NCI-H446 treated with DMSO at 0.1 percent for 48 hours (cell line): ENCODE results near the gene FRAS1.
"Not testable (repeated sequence)": the region's sequence is repeated elsewhere in the genome, so short reads cannot be mapped to it uniquely, and the experiment has no call there.

Experiments used
- DNase-seq: peaks from one replicate; lab custom pipeline; 2025; lab: John Stamatoyannopoulos, UW

FRAS1 gene

DNA sequence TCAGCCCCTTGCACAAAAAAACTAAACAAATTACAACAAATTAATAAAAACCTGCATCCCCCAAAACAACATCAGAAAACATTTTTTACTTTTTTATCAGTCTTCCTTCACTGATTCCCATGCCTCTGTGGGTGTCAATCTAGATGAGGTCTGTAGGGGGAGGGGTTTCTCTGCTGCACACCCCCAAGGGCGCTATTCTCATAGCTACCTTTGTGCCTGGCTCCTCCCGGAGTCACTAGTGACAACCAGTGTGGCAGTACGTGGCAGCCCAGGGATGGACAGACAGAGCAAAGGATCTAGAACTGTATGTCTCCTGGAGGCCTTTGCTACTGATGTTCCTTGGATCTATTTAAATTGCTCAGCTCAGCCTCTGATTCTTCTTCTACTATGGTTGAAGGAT is 266.3 kb downstream of the FRAS1 start:
- no peak for DNase-seq

DNA sequence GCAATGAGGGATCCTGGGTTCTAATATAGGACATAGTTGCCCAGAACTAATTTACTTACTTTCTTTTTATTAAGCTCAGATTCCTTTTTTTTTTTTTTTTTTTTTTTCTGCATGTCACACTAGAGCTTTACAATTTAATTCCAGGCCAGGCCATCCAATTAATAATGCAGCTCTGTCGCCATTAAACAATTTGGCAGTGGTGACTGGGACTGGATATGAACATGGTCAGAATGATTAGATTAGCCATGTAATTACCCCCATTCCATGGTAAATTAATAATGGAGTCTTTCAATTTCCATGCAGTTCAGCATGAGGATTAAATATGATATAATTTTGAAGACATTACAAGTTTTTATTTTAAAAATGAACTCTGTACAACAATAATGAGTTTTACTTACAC is 267.5 kb downstream of the FRAS1 start:
- DNase-seq = no peak

DNA sequence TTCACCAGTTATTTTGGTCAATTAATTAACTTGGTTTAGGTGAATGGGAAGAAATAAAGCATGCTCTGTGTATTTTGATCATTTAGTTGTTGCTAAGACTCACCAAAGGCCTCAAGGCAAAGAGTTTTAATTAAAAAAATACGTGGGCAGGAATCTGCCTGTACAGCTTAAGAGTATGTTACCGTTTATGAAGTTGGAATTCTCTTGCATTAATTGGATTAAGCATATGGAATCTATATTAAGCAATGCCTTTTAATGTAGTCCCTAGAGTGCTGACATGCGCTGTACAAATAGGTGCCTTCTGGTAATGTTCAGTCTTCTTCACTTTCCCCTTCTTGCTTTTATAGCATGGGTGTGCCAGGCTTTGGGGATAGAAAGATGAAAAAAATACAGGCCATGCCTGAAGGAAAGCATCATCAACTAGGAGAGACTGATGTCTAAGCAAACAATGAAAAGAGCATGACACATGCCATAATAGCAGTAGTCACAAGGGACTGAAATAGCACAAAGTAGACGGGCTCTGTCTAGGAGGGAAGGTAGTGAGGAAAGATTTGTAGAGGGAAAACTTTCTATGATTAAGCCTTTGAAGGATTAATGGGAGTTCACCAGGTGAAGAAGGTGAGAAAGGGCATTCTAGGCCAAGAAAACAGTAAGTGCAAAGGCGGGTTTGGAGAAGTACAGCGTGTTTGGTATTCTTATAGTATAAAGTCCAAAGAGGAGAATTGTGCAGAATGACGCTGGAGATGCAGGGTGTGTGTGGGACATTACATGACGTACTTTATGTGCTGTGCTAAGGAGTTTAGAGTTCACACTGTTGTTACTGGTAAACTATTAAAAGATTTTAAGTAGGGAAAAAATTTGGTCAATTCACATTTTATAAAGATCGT is 268.4 kb downstream of the FRAS1 start:
- no peak for DNase-seq

DNA sequence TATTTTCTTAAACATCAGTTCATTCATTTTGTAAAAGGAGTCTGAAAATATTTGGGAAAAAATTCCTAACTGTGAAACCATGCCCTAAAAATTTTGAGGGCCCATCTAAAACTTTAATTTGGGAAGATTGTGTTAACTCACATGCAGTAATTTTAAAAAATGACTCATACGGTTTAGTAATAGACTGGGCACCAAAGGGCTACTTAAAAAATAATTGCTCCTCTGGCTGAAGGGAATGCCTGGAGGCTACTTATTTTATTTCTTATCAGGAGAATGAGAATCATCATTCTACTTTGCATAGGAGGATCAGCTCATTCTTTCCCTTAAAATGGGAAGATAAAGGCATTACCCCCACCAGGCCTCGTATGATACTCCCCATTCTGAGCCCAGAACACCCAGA is 271.5 kb downstream of the FRAS1 start:
- not testable (repeated sequence) for DNase-seq

DNA sequence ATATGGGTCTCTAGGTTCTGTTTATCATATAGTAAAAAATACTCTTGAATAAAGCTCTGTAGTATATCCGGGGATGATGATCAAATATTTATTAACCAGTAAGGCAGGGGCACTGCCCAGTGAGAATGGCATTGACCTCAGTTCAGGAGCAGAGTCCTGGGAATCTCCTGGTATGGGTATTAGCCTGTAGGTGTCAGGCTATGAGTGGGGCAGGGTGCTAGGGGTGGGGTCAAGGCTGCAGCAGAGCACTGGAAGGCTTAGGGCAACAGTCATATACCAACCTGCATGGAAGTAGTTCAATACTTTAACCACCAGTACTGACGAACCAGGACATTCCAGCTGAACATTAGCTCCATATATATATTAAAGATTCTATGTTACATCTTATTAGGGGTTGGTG is 274.1 kb downstream of the FRAS1 start:
- no peak for DNase-seq

DNA sequence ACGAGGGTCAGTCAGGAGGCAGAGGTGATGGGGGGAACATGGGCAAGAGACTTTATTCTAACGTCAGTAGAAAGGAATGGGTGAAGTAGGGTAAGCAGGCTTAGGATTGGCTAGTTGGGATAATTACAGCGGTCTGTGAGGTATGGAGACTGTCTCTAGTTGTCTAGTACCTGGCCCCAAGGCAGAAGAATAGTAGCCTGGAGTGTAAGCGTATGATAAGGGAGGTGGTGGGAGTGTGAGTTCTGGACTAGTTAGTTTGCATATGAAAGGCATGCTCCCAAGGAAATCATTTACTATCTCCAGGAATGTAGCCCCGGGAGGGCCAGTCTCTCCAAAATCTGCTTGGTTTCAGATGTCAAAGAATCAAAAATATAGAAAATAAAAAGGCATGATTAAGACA is 274.8 kb downstream of the FRAS1 start:
- DNase-seq = no peak

DNA sequence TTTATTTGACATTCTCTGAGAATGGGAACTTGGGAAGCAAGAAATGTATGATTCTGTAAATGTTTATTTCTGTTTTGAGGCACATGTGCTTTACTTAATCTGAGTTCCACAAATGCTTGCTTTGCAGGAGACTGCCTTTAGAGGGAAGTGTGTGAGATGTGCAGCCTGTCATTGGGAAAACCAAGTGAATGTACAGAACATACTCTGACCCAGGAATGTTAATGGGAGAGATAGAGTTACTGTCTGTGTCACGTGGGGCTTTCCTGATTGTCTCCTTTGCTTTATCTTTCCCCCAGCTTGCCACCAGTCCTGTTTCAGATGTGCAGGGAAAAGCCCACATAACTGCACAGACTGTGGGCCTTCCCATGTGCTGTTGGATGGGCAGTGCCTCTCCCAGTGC is 275.9 kb downstream of the FRAS1 start:
- DNase-seq = no peak

DNA sequence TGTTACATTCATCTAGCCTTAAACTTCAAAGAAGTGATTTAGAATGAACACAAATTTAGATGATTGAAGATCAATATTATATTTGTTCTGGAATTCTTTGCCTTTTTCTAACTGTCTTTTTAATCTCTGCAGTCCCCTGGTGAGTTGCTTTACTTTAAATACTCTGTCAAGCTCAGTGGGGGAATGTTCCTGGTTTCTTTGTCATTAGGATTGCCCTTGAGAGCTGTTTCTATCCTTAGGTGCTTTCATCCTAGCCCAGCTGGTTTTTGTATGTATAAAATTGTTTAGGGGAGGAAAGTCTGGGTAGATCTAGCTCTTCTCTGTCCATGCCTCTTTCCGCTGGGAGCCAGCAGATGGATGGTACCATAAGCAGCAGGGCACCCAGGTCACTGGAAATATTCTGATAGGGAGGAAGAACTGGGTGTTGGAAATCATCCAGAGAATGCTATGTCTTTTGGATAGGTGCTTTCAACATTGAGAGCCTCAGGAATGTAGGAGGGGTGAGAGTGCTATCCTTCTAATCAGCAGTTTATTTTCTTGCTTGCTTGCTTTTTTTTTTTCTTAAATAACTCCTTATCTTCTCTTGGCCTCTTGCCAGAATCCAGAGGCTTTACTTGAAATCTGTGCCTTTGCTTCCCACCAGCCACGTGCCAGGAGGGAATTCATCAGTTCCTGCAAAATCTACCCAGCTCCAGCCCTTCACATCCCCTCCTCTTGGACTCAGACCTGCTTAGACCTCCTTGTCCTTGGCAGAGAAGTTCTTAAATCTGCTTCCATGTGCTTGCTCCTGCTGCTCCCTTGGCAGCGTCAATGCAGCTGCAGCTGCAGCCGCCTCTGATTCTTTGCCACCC is 279.2 kb downstream of the FRAS1 start:
- peak; percentile 52 for DNase-seq

DNA sequence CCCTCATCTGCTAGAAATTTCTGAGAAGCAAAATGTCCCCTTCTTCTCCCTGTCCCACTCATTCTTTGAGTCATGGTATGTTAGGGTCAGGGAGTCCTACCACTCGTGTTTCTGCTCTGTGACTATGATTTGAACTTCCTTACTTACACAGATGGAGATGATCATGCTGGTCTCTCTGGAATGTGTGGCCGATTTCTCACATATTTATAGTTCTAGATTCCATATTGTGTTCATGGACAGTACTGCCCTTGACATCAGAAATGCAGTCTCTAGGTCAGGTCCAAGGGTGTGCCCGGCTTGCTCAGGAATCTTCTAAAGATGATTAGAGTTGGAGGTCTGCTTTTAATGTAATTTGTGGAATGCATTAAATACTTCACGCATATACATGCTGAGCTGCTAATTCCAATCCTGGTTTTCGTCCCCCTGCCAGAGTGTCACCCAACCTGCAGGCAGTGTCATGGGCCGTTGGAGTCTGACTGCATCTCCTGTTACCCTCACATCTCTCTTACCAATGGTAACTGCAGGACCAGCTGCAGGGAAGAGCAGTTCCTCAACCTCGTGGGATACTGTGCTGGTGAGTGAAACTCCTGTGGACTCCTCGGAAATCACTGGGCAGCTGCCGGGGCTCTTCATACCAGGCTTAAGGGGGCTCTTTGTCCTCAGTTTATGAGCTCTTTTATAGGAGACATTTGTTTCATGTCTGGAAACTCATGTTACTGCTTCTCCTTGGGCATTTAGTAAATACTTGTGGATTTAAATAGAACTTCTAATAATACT is 280.3 kb downstream of the FRAS1 start:
- DNase-seq = no peak

DNA sequence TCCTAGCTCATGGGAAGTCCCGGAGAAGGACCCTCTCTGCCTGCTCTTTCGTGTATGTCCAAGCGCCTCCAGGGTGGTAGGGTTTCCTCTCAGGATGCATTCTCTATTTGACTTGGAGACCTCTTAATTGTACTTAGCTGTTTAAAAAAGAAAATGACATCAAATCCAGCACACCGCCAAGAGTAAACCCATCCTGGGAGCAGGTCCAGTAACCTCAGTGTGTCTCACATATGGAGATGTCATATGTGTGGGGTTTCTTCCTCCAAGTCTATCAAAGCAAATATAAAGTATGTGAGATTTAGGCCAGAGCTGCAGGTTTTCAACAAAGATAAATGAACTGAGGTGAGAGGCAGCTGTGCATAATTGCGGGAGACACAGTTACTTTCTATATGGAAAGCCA is 285.0 kb downstream of the FRAS1 start:
- peak; percentile 17 for DNase-seq

DNA sequence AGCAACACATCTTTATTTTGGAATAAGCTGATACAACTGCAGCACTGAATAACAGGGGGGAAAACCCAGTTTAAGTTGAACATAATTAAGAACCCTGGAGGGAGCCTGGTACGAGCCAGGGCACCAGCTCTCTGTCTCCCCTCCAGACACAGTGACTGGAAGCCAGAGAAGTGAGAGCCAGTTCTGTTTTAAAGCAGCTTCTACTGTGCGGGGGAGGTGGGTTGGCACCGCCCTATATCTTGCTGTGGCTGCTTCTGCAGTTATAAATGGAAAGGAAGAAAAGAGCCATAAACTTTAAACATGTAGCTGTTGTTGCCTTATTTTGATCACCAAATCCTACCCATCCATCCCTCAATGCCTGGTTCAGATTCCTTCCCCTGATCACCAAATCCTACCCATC is 286.6 kb downstream of the FRAS1 start:
- DNase-seq = no peak

DNA sequence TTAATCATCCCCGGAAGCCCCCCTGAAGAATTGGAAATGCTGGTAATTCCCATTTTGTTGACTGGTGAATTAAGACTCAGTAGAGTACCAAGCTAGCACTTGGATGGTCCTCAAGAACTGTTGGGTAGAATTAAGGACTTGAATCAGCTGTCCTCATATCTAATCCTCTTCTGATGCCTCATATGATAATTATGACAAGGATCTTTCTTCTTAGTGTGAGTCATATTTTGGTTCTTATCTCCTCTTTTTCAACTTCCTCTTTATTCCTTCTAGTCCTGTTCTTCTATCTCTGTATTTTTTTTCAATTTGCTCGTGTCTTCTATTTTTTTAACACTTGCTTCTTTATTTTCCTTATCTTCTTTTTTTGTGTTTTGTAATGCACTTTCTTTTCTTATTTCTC is 288.1 kb downstream of the FRAS1 start:
- no peak for DNase-seq

DNA sequence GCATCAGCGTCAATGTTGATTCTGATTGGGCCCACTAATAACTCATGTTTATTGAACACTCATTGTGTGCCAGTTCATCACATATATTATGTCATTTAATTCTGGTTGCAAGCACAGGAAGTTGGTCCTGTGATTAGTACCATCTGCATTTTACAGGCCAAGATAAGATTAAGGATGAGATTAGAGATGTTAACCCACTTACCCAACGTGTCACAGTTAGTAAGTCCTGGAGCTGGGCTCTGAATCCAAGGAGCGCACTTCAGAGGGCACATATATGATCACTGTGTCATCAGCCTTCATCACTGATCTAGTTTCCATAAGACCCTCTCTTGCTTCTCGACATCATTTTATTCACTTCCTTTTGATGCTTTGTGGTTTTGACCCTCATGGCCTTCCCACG is 289.1 kb downstream of the FRAS1 start:
- no peak for DNase-seq

DNA sequence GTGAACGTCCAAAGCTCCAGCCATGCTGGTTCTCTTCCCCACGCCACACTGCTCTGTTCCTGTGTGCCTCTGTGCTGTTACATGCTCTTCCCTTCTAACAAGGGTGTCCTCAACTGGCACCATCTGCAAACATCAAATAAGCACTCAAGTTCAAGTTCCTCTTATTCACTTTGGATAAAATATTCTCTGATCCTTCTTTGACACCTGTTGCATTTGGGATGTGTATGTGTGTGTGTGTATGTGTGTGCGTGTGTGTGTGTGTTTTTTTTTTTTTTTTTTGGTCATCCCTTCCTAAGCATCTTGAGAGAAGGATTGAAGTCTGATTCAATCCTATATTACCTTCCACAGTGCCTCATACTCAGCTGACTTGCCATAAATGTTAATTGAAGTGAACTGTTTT is 290.4 kb downstream of the FRAS1 start:
- DNase-seq = no peak

DNA sequence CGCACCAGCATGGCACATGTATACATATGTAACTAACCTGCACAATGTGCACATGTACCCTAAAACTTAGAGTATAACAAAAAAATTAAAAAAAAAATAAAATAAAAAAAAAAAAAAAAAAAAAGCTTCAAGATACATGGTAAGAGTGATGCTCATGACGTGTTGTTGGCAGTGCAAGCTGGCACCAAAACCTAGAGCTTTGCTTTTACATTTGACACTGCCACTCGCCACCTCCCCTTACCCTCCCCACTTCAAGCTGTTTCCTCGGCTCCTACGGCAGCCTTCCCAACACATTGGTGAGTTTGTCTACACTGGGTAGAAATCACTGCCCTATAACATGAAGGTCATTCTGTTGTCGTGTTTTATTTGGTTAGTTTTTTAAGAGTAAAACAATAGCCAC is 296.8 kb downstream of the FRAS1 start:
- no peak for DNase-seq

DNA sequence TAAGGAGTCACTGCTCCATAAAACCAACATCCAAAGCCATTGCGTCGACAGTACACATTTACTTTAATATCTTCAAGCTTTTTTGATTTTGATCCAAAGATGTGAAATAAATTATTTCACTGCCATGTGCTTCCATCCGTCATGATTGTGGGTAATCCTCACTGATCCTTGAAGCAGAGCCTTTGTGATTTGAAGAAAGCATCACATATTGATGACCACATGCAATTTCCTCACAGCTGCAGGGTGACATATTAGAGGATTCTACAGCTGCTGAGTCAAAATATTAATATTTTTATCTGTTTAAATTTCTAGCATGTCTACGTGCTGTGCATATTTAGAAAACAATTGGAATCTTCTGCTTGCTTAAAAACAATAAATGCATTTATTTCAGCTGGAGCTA is 297.7 kb downstream of the FRAS1 start:
- DNase-seq = peak; percentile 2

DNA sequence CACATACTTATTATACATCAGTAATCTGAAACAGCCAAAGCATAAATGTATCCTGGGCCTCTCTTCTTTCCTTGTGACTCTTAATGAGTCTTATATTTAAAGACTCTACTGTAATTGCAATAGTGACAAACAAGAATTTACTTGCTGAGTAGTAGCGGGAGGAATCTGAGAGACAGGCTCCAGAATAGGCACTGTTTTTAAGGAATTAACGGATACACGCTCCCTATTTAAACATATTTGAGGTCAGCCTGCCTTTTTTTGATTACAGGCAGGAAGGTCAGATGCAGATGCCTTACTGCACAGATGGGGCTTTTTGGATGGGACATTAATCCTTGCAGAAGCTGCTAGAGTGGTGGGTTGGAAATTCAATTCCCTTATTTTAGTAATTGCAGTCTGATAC is 298.2 kb downstream of the FRAS1 start:
- no peak for DNase-seq

DNA sequence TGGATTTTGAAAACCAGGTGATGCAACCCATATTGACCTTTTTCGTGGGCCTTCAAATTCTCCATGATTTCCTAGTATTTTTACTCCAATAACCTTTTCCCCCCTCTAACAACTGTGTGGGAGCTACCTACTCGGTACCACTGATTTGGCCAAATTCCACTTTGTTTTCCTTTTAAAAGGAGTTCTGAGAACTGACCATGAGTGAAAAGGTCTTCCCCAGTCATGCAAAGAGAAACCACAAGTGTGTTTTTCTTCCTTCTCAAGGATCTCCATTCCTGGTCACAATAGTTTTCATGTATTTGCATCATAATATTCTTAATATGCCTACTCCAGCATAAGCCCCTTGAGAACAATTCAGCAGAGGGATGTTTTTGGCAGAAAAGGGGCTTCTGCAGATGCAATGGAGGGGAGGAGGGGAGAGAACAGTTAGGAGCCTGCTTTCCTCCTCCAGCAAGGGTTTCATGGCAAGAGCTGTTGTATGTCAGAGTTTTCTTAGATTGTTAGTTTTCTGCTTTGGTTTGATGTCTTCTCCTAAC is 299.2 kb downstream of the FRAS1 start:
- DNase-seq = no peak

DNA sequence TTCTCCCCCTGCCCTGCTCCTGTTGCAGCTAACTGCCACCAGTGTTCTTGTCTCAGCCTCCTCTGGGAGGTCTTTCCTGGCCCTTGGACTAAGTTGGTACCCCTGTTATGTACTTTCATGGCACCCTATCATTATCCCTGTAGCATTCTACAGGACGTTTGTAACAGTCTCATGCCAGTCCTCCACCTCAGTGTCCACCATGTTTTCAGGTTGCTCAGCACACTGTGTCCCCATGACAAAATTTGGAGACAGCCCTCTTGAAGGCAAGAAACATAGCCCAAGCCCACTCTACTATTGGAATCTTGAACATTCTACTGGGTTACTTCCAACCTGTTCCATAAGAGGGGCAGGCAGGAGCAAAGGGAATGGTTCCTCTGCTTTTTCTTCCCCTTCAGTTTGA is 300.0 kb downstream of the FRAS1 start:
- no peak for DNase-seq

DNA sequence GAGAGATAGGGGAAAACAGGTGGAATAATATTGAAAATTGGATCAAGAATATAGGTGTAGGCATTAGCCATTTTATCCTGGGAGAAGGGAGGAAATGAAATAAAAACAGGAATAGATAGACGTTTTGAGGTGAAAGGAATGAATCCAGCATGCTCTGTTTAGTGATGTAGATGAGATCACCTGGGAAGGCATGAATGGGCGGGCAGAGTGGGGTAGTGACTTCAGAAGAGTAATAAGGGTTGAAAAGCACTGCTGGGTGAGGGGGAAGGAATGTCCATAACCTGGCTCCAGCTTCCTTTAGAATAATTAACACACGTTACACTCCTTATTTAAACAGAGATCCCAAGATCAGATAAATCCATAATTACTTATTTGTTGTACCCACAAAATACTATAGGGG is 303.3 kb downstream of the FRAS1 start:
- no peak for DNase-seq

DNA sequence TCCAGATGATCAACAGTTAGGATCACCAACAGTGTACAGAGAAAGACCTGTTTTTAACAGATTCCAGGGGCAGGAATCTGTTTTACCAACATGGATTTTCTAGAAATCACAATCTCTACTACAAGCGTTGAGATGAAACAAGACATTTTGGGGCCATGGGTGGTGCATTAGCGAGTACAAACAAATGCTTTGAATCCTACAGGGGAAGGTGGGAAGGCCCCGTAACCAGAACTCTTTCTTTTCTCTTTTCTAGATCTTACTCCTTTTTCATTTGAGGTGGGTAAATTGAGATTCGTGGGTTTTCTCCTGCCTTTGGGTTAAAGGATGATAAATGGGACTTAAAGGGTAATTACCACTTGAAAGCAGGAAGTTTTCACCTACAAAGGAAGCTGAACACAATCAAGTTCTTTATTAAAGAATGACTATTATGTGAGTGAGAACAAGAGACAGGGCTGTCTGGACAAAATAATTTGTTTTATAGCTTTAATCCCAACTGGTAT is 304.5 kb downstream of the FRAS1 start:
- no peak for DNase-seq

DNA sequence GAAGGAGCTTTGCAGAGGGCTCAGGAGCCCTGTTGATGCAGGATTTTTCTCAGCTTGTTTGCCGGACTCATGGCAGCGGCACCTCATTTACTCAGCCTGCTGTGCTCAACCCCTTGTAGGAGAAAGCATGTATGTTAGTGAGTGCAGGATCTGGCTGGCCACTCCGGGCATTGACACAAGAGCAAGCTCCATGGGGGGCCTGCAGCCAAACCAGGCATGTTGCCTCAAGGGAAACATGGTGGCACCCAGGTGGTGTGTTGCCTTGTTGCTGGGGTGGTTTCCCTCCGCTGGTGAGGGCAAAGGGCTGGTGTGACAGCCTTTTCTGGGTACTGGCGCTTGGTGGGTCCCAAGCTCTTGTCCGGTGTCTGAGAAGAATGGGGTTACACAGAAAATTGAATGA is 305.2 kb downstream of the FRAS1 start:
- DNase-seq = no peak
